ENCODE results near the gene TEX9.

TEX9 gene

DNA sequence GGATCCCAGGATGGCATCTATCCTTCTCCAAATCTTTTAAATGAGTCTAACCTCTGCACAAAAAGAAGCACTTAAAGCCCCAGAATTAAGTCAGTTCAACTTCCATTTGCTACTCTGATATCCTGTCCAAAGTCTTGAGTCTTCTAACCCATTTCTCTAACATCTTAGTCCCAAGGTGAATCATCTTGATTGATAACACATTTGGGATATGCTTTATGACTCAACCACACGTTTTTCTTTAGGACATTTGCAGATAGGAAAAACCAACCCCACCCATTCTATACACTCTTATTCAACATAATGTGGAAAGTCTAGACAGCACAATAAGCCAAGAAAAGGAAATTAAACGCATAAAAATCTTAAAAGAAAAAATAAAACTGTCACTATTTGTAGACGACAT, 18.8 kb upstream of the TEX9 start:
- TF ChIP-seq, protein P1, sequence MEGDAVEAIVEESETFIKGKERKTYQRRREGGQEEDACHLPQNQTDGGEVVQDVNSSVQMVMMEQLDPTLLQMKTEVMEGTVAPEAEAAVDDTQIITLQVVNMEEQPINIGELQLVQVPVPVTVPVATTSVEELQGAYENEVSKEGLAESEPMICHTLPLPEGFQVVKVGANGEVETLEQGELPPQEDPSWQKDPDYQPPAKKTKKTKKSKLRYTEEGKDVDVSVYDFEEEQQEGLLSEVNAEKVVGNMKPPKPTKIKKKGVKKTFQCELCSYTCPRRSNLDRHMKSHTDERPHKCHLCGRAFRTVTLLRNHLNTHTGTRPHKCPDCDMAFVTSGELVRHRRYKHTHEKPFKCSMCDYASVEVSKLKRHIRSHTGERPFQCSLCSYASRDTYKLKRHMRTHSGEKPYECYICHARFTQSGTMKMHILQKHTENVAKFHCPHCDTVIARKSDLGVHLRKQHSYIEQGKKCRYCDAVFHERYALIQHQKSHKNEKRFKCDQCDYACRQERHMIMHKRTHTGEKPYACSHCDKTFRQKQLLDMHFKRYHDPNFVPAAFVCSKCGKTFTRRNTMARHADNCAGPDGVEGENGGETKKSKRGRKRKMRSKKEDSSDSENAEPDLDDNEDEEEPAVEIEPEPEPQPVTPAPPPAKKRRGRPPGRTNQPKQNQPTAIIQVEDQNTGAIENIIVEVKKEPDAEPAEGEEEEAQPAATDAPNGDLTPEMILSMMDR (conservative IDR thresholded peaks at IDR 0.05; ENCODE audit: low read depth, low read length): no peak

DNA sequence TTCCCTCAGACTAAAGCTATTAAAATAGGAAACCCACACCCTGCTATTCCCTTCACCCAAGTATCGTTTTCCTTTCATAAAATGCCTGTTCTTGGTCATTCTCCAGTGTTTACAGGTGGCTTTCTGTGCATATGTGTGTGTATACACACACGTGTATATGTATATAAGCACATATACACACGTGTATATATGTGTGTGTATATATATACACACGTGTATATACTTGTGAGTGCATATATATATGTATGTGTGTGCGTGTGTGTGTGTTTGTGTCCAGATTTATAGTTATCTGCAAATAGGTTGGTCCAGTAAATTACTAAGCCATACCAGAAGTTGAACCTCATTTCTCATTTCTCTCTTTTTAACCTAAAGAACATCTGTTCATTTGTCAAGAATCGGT, 15.7 kb upstream of the TEX9 start:
- no peak overlapping the region for H3K4me3 ChIP-seq (ENCODE audit: low read length)
- TF ChIP-seq, protein P1 (conservative IDR thresholded peaks at IDR 0.05; ENCODE audit: low read depth, low read length): no peak
- DNase-seq (ENCODE audit: low read depth): no peak

More for the DNA sequence above, 18.8 kb upstream of the TEX9 start:
- H3K4me3 ChIP-seq (ENCODE audit: low read length): no peak overlapping the region
- no peak for DNase-seq (ENCODE audit: low read depth)

DNA sequence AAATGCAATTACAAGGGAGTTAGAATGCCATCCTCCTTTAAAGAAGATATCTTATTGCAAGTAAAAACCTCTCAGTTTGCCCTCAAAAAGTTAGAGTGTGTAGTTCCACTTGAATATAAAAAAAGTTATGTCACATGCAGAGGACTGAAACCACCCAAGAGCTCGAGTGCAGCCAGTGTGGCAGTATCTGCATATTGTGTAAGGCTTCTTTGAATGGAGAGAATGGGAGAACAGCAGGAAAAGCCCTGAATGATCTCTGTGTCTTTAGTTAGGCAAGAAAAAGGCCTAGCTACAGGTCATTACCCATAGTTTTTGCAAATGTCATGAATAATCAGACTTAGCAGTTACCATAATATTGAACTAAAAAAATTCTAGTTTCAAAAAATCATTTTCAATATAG, 13.9 kb upstream of the TEX9 start:
- TF ChIP-seq, protein P1 (conservative IDR thresholded peaks at IDR 0.05; ENCODE audit: low read depth, low read length): no peak
- H3K4me3 ChIP-seq (ENCODE audit: low read length): no peak overlapping the region
- no peak for DNase-seq (ENCODE audit: low read depth)

DNA sequence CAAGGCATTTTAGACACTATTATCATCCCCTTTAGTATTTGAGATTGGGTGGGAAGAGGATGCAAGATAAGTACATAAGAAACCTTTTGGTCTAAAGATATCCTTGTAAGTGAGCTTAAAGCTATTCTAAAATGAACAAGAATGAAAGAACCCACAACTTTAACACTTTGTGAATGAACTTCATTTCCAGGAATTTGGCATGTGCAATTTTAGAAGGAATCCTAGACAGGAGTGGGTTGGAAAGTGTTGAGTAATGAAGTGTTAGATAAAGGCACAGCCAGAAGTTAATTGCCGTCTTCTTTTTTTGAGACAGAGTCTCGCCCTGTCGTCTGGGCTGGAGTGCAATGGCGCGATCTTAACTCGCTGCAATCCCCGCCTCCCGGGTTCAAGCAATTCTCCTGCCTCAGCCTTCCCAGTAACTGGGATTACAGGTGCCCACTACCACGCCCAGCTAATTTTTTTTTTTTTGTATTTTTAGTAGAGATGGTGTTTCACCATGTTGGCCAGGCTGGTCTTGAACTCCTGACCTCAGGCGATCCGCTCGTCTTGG, 13.2 kb upstream of the TEX9 start:
- no peak for DNase-seq (ENCODE audit: low read depth)
- H3K4me3 ChIP-seq (ENCODE audit: low read length): no peak overlapping the region
- TF ChIP-seq, protein P1 (conservative IDR thresholded peaks at IDR 0.05; ENCODE audit: low read depth, low read length): no peak

DNA sequence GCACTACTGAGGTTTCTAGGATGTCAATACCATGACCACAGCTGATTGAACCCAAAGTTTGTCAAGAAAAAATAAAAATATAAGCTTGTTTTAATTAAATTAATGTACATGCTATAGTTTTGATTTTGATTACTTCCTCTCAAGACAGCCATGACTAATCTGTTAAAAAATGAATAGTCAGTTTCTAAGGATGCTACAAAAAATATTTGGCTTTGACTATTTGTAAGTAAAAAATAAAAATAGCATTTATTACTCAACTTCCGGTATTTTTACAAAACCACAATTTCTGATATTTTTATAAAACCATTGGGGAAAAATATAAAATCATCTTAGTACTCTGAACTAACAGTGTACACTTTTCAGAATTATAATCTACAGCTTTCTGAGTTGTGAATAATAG, 12.1 kb upstream of the TEX9 start:
- DNase-seq (ENCODE audit: low read depth): no peak
- TF ChIP-seq, protein P1 (conservative IDR thresholded peaks at IDR 0.05; ENCODE audit: low read depth, low read length): no peak
- no peak overlapping the region for H3K4me3 ChIP-seq (ENCODE audit: low read length)

DNA sequence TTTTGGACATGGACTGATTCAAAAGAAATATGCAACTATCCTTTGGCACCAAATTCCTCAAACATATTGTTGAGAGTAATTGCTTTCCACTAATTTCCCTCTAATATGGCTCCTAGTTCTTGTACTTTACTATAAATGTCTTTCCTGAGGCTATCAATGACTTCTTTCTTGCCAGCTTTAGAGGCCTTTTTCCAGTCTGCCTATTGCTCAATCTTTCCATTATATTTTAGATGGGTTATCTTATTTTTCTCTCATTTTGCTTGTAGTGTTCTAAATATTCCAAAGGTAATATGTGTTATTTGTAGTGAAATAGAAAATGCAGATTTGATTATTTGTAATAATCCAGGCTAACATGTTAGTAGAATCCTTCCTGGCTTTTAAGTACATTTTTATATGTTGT, 11.5 kb upstream of the TEX9 start:
- TF ChIP-seq, protein P1 (conservative IDR thresholded peaks at IDR 0.05; ENCODE audit: low read depth, low read length): no peak
- no peak overlapping the region for H3K4me3 ChIP-seq (ENCODE audit: low read length)
- no peak for DNase-seq (ENCODE audit: low read depth)

DNA sequence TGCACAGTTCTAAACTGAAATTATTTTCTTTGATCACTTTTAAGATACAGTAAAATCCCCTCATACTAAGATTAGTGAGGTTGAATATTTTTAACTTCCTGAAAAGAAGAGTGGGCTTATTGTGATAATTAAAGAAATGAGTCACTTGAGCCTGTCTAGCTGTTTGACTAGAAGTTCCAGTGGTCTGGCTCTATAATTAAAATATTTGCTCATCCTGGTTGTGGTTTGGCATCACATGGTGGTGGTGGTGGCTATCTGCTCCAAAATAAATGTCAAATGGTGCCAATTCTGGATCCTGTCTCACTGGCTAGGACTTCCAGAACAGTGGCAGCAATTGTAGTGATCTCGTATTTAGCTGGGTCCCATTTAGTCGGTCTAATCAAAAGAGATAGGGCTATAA, 8.6 kb upstream of the TEX9 start:
- no peak for DNase-seq (ENCODE audit: low read depth)
- TF ChIP-seq, protein P1 (conservative IDR thresholded peaks at IDR 0.05; ENCODE audit: low read depth, low read length): no peak
- no peak overlapping the region for H3K4me3 ChIP-seq (ENCODE audit: low read length)

Measured in retinal pigment epithelial cell (primary cell).